ENCODE results near the gene FAF1. TPM values are rescaled to one million over a fixed set of nuclear protein-coding genes. Genes with fewer than 3 reads are reported as not detected.

FAF1 gene
- total RNA-seq, 4 donors from 2014 or later = 33.8 to 55.8 (median 45.6) TPM

GRCh38 chr1:50599546-50599945, 360.5 kb downstream of the FAF1 start:
- intact Hi-C loops (cut with DNase I; ENCODE audit: low total_unique reads) = no loop called here
- TF ChIP-seq CTCF (IDR thresholded peaks at IDR 0.05) = no peak
- no peak for TF ChIP-seq POLR2A (IDR thresholded peaks at IDR 0.05)
- no peak for DNase-seq (ENCODE audit: low spot score in 2 of 2)
- no peak overlapping the region for H3K4me3 ChIP-seq (ENCODE audit: low read depth, poor library complexity, severe bottlenecking)

- no peak for DNase-seq (ENCODE audit: low spot score in 2 of 2)
- 93 to 95% methylated on average over 8 of the region's 8 CpGs for WGBS, 2 donors
- no peak overlapping the region for H3K4me3 ChIP-seq (ENCODE audit: low read depth, poor library complexity, severe bottlenecking)
- intact Hi-C loops (cut with DNase I; ENCODE audit: low total_unique reads) = no loop called here
- TF ChIP-seq POLR2A (IDR thresholded peaks at IDR 0.05) = no peak
- no peak for TF ChIP-seq CTCF (IDR thresholded peaks at IDR 0.05)
Measured at GRCh38 chr1:50595874-50596273, 364.2 kb downstream of the FAF1 start.

- no peak for TF ChIP-seq CTCF (IDR thresholded peaks at IDR 0.05)
- TF ChIP-seq POLR2A (IDR thresholded peaks at IDR 0.05) = no peak
- no peak for DNase-seq (ENCODE audit: low spot score in 2 of 2)
- no peak overlapping the region for H3K4me3 ChIP-seq (ENCODE audit: low read depth, poor library complexity, severe bottlenecking)
- 91 to 92% methylated on average over 2 of the region's 2 CpGs for WGBS, 2 donors
- intact Hi-C loops (cut with DNase I; ENCODE audit: low total_unique reads) = no loop called here
Measured at GRCh38 chr1:50593515-50593914, 366.6 kb downstream of the FAF1 start.

- intact Hi-C loops (cut with DNase I; ENCODE audit: low total_unique reads) = no loop called here
- H3K4me3 ChIP-seq (ENCODE audit: low read depth, poor library complexity, severe bottlenecking) = no peak overlapping the region
- TF ChIP-seq CTCF (IDR thresholded peaks at IDR 0.05) (no peak), POLR2A (IDR thresholded peaks at IDR 0.05) (no peak)
- DNase-seq (ENCODE audit: low spot score in 2 of 2) = no peak
- WGBS, 2 donors = 93 to 95% methylated on average over 4 of the region's 4 CpGs
Measured at GRCh38 chr1:50591598-50591997, 368.5 kb downstream of the FAF1 start.

- no peak overlapping the region for H3K4me3 ChIP-seq (ENCODE audit: low read depth, poor library complexity, severe bottlenecking)
- 88 to 91% methylated on average over 3 of the region's 3 CpGs for WGBS, 2 donors
- TF ChIP-seq CTCF (IDR thresholded peaks at IDR 0.05) (no peak), POLR2A (IDR thresholded peaks at IDR 0.05) (no peak)
- DNase-seq (ENCODE audit: low spot score in 2 of 2) = no peak
- intact Hi-C loops (cut with DNase I; ENCODE audit: low total_unique reads) = no loop called here
Measured at GRCh38 chr1:50582346-50582745, 377.7 kb downstream of the FAF1 start.

- intact Hi-C loops (cut with DNase I; ENCODE audit: low total_unique reads) = no loop called here
- H3K4me3 ChIP-seq (ENCODE audit: low read depth, poor library complexity, severe bottlenecking) = no peak overlapping the region
- no peak for DNase-seq (ENCODE audit: low spot score in 2 of 2)
- TF ChIP-seq CTCF (IDR thresholded peaks at IDR 0.05) (no peak), POLR2A (IDR thresholded peaks at IDR 0.05) (no peak)
- WGBS, 2 donors = 86 to 91% methylated on average over 7 of the region's 7 CpGs
Measured at GRCh38 chr1:50570066-50570468, 390.0 kb downstream of the FAF1 start.

Measured in lower leg skin (tissue), 4 donors.